Adrenal gland (tissue), 12 donors: ENCODE measurements around the gene TMEM151B. TPM values are rescaled to one million over a fixed set of nuclear protein-coding genes. Genes with fewer than 3 reads are reported as not detected.

Experiments
- DNase-seq, 7 donors: peaks; one replicate each; pipeline ENCODE4 v3.0.0-alpha.2; 2019 to 2020
- H3K27ac ChIP-seq, 5 donors: fragments of 200-600 bp; sonication (generic) in 4 of 5; 1 replicate in 3 of 5; 2 replicates in 2 of 5; pipeline versions ENCODE4 v1.5.1 to v1.8.0; 2016 to 2020; ENCODE audit warnings: mild to moderate bottlenecking in 1 of 5
- H3K27me3 ChIP-seq: fragments of 200-600 bp; 2 replicates; pipeline ENCODE4 v1.8.0; 2021
- H3K36me3 ChIP-seq, 2 donors: fragments of 200-600 bp; replicated peaks in 1 of 2; 1 replicate in 1 of 2; 2 replicates in 1 of 2; pipeline versions ENCODE4 v1.5.1 to v1.8.0; 2018 to 2022
- H3K4me1 ChIP-seq, 2 donors: fragments of 200-600 bp; replicated peaks in 1 of 2; 1 replicate in 1 of 2; 2 replicates in 1 of 2; pipeline versions ENCODE4 v1.5.1 to v1.8.0; 2018 to 2021
- H3K4me3 ChIP-seq, 4 donors: fragments of 200-600 bp; sonication (generic) in 3 of 4; one replicate each; pipeline ENCODE4 v1.5.1; 2016 to 2018
- H3K9me3 ChIP-seq, 3 donors: fragments of 200-600 bp; sonication (generic) in 1 of 3; replicated peaks in 1 of 3; 1 replicate in 2 of 3; 2 replicates in 1 of 3; pipeline versions ENCODE4 v1.5.1 to v1.8.0; 2016 to 2021
- CTCF ChIP-seq, 6 experiments: fragments of 450-650 bp in 4 of 6; fragments of 200-600 bp in 2 of 6; sonication (generic) in 1 of 6; IDR thresholded peaks; 1 replicate in 5 of 6; 2 replicates in 1 of 6; pipeline versions ENCODE4 v1.5.1 to v1.8.0; 2016 to 2021; ENCODE audit warnings: antibody characterized with exemption in 6 of 6, mild to moderate bottlenecking in 2 of 6, moderate library complexity in 1 of 6
- POLR2A ChIP-seq, 2 donors: fragments of 450-650 bp; IDR thresholded peaks; one replicate each; pipeline ENCODE4 v1.6.1; 2017; ENCODE audit warnings: antibody characterized with exemption in 2 of 2, mild to moderate bottlenecking in 2 of 2, moderate library complexity in 1 of 2
- WGBS, 4 donors: extraction: QIAGEN DNeasy Blood & Tissue Kit in 2 of 4; methylation state at CpG; one replicate each; pipeline versions ENCODE4 v1.1.5 to v1.1.7; 2013 to 2017; 5-methylcytosine and 5-hydroxymethylcytosine counted together
- intact Hi-C, 2 donors: fragments of 100-400 bp; cut with DNase I; formaldehyde crosslinking; loops; one replicate each; pipeline versions ENCODE4 v1.14.1 to v1.15.0; 2022 to 2023
- polyA plus RNA-seq, 3 donors: library from polyadenylated mRNA; stranded (reverse); fragments of 200-250 nt in 2 of 3; fragments of 350-450 nt in 1 of 3; fragmentation: Illumina TruSeq in 1 of 3; extraction: RNeasy Lipid Tissue Mini Kit (QIAGEN cat#74804) in 1 of 3; gene quantifications; one replicate each; pipeline ENCODE4 v1.2.3, GENCODE V29; 2013 to 2014
- total RNA-seq, 9 donors: library from RNA; depleted of rRNA in 4 of 9; stranded (reverse); fragments of >200 nt in 4 of 9; fragments of 120-200 nt in 1 of 9; fragmentation: NEBNext Ultra II Directional in 1 of 9; extraction: Animal tissue kit (Norgen Biotek cat#: 25700) in 1 of 9; gene quantifications; one replicate each; pipeline versions ENCODE4 v1.1.0 to v1.2.4, GENCODE V29; 2013 to 2023
- donor health status: healthy with polysubstance abuse.
- donor health status: Bipolar disorder and iron deficiency.
- donor health status: DM: yes; HTN: yes; CAD: no.
- donor health status: DM: no; HTN: no; CAD: no.
- donor health status: DM: no; HTN: no; CAD: no.
- donor health status: DM: yes; HTN: yes; CAD: no.

The TMEM151B gene
- total and polyA plus RNA-seq, 12 donors: 0.07 to 3.9 (median 0.79) TPM; not detected in 2

- TF ChIP-seq CTCF (IDR thresholded peaks at IDR 0.05) (no peak), POLR2A (IDR thresholded peaks at IDR 0.05) (no peak)
- Histone ChIP-seq H3K36me3 (peaks cover 0 to 59% of the 10 kb centered on the region in 2 donors), H3K9me3 (no peaks in the 10 kb centered on the region), H3K4me3 (no peak overlapping the region), H3K27ac (peak overlapping the region in 2 of 5 donors; percentile 85 to 92), H3K27me3 (no peaks in the 10 kb centered on the region), H3K4me1 (peaks cover 13 to 37% of the 10 kb centered on the region in 2 donors)
- 52 to 72% (median 64%) methylated on average over 14 to 16 of the region's 16 CpGs for WGBS, 4 donors
- intact Hi-C loops: no loop called here
- DNase-seq: peak in 1 of 7 donors; percentile 44
Measured at GRCh38 chr6:44255105-44255808, 15.0 kb upstream of the TMEM151B start.

GRCh38 chr6:44255871-44256774 lies 14.1 kb upstream of the TMEM151B start:
- intact Hi-C loops: no loop called here
- TF ChIP-seq CTCF (IDR thresholded peaks at IDR 0.05): no peak
- Histone ChIP-seq H3K27ac (peak overlapping the region in 4 of 5 donors; percentile 70 to 98 (median 88)), H3K4me3 (peak overlapping the region in 3 of 4 donors; percentile 4 to 100 (median 92)), H3K27me3 (no peaks in the 10 kb centered on the region), H3K36me3 (peaks cover 0 to 51% of the 10 kb centered on the region in 2 donors), H3K9me3 (no peaks in the 10 kb centered on the region), H3K4me1 (peaks cover 13 to 29% of the 10 kb centered on the region in 2 donors)
- WGBS, 4 donors: 19 to 31% (median 21%) methylated on average over 11 to 15 of the region's 15 CpGs
- peak in 1 of 7 donors; percentile 27 for DNase-seq

DNA sequence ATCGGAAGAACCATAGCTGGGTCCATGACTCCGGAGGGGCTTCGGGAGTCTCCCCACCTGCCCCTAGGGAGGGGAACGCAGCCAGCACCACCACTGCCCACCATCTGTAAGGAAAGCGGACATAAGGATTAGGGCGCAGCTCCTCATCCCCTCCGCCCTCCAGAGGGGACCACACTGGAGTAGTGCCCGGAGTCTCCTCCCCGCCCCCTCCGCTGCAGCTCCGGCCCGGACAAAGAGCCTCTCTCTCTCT lies 13.6 kb upstream of the TMEM151B start:
- Histone ChIP-seq H3K9me3 (no peaks in the 10 kb centered on the region), H3K36me3 (peaks cover 0 to 45% of the 10 kb centered on the region in 2 donors), H3K4me3 (peak overlapping the region; percentile 66 to 100 (median 89)), H3K27me3 (no peaks in the 10 kb centered on the region), H3K4me1 (peaks cover 13 to 25% of the 10 kb centered on the region in 2 donors), H3K27ac (peak overlapping the region in 4 of 5 donors; percentile 70 to 98 (median 88))
- TF ChIP-seq POLR2A (IDR thresholded peaks at IDR 0.05) (no peak), CTCF (IDR thresholded peaks at IDR 0.05) (no peak)
- intact Hi-C loops: no loop called here
- 0 to 7% (median 1%) methylated on average over 3 to 12 of the region's 12 CpGs; no CpG with 5 or more reads in 1 of the 4 donors for WGBS, 4 donors
- no peak for DNase-seq

DNA sequence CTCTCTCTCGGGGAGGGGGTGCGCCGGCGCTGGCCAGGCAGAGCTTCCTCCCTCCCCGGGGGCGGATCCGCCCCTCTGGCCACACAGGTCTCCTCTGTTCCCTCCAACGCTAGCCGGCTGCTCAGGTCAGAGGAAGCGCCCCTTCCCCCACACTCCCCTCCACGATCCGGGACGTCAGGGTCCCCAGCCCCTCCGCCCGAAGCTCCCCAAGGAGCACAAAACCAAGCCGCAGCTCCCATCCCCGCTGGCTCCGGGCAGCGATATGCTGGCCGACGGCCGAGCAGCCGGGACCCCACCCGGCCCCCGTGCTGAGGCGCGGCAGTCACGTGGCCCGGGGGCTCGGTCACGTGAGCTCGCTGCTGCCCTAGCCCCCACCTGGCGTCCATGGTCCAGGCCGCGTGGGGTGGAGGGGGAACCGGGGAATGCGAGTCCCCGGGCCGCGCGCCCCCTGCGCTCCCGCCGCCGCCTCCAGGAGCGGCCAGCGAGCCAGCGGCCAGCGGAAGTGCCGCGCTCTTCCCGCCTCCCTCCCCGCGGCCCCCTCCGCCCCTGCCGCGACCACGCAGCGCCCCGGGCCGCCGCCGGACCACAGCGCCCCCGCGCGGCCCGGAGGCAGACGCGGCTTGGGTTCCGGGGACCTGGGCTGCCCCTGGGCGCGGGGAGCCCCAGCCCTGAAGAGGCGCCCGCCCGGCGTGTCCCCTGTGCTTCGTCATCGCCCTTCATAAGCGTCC lies 13.1 kb upstream of the TMEM151B start, which contains the start of gene SLC35B2:
Gene SLC35B2, minus strand, starts transcription at position 504 of the 728 bp plus-strand sequence. Its CDS starts 118 bp downstream, at position 386.
- H3K36me3 ChIP-seq: peaks cover 0 to 40% of the 10 kb centered on the region in 2 donors
- no peaks in the 10 kb centered on the region for H3K27me3 ChIP-seq
- peak within 1 kb of the TSS; percentile 66 to 100 (median 89) for H3K4me3 ChIP-seq
- H3K27ac ChIP-seq: peak within 1 kb of the TSS; percentile 34 to 98 (median 85)
- H3K4me1 ChIP-seq: peaks cover 13 to 22% of the 10 kb centered on the region in 2 donors
- no peaks in the 10 kb centered on the region for H3K9me3 ChIP-seq
- intact Hi-C loops: no loop called here
- peak; percentile 72 to 84 (median 75) for DNase-seq
- WGBS, 4 donors: 0 to 1% (median 0%) methylated on average over 5 to 80 of the region's 80 CpGs; no CpG with 5 or more reads in 1 of the 4 donors
- TF ChIP-seq CTCF (IDR thresholded peaks at IDR 0.05) (peak in 3 of 6 experiments; percentile 83 to 87 (median 86)), POLR2A (IDR thresholded peaks at IDR 0.05) (peak; percentile 59 to 76)
